ENCODE data around the gene GPR156.

Gene GPR156

GRCh38 chr3:120173056-120173675 lies 111.9 kb downstream of the GPR156 start:
- H3K9me3 ChIP-seq (ENCODE audit: insufficient read depth, low read length): no peaks in the 10 kb centered on the region
- H3K4me2 ChIP-seq (ENCODE audit: low read depth, low read length, poor library complexity, severe bottlenecking): no peak overlapping the region
- no peaks in the 10 kb centered on the region for H3K9me2 ChIP-seq (replicated peaks; ENCODE audit: insufficient read depth, low read length)
- no peak overlapping the region for H3K27ac ChIP-seq (ENCODE audit: low read depth, low read length)
- H4K20me1 ChIP-seq (ENCODE audit: low read depth, low read length): no peaks in the 10 kb centered on the region
- no peak for TF ChIP-seq CTCF (IDR thresholded peaks at IDR 0.05; ENCODE audit: insufficient read depth, low read length, poor library complexity, severe bottlenecking)
- no peak for TF ChIP-seq EZH2phosphoT487 (conservative IDR thresholded peaks at IDR 0.05; ENCODE audit: low read length)
- no peak overlapping the region for H3K4me3 ChIP-seq (ENCODE audit: insufficient read depth, low read length, poor library complexity, severe bottlenecking)
- H2AFZ ChIP-seq (ENCODE audit: low read depth, low read length, severe bottlenecking): no peak overlapping the region
- H3K79me2 ChIP-seq (ENCODE audit: insufficient read depth, low read length): no peaks in the 10 kb centered on the region
- H3K36me3 ChIP-seq (ENCODE audit: low read length): no peaks in the 10 kb centered on the region
- H3K9ac ChIP-seq (ENCODE audit: low read length): no peak overlapping the region
- no peaks in the 10 kb centered on the region for H3F3A ChIP-seq (ENCODE audit: insufficient read depth)
- no peaks in the 10 kb centered on the region for H3K27me3 ChIP-seq (ENCODE audit: low read length)

- Histone ChIP-seq H3K9me2 (replicated peaks; ENCODE audit: insufficient read depth, low read length) (no peaks in the 10 kb centered on the region), H4K20me1 (ENCODE audit: low read depth, low read length) (no peaks in the 10 kb centered on the region)
These were observed 113.0 kb downstream of the GPR156 start for GRCh38 chr3:120172070-120172469.

GRCh38 chr3:120171134-120171873 lies 113.7 kb downstream of the GPR156 start:
- no peaks in the 10 kb centered on the region for H3K79me2 ChIP-seq (ENCODE audit: insufficient read depth, low read length)
- no peak overlapping the region for H3K9ac ChIP-seq (ENCODE audit: low read length)
- H3K4me2 ChIP-seq (ENCODE audit: low read depth, low read length, poor library complexity, severe bottlenecking): no peak overlapping the region
- no peaks in the 10 kb centered on the region for H3K9me3 ChIP-seq (ENCODE audit: insufficient read depth, low read length)
- no peak for TF ChIP-seq CTCF (IDR thresholded peaks at IDR 0.05; ENCODE audit: insufficient read depth, low read length, poor library complexity, severe bottlenecking)
- TF ChIP-seq EZH2phosphoT487 (conservative IDR thresholded peaks at IDR 0.05; ENCODE audit: low read length): no peak
- no peaks in the 10 kb centered on the region for H3K9me2 ChIP-seq (replicated peaks; ENCODE audit: insufficient read depth, low read length)
- no peak overlapping the region for H2AFZ ChIP-seq (ENCODE audit: low read depth, low read length, severe bottlenecking)
- no peaks in the 10 kb centered on the region for H3K27me3 ChIP-seq (ENCODE audit: low read length)
- H3K4me3 ChIP-seq (ENCODE audit: insufficient read depth, low read length, poor library complexity, severe bottlenecking): no peak overlapping the region
- H3K36me3 ChIP-seq (ENCODE audit: low read length): no peaks in the 10 kb centered on the region
- H3F3A ChIP-seq (ENCODE audit: insufficient read depth): no peaks in the 10 kb centered on the region
- H3K27ac ChIP-seq (ENCODE audit: low read depth, low read length): no peak overlapping the region
- no peaks in the 10 kb centered on the region for H4K20me1 ChIP-seq (ENCODE audit: low read depth, low read length)

More at GRCh38 chr3:120172070-120172469, 113.0 kb downstream of the GPR156 start:
- Histone ChIP-seq H3K9me3 (ENCODE audit: insufficient read depth, low read length) (no peaks in the 10 kb centered on the region), H3K36me3 (ENCODE audit: low read length) (no peaks in the 10 kb centered on the region), H2AFZ (ENCODE audit: low read depth, low read length, severe bottlenecking) (no peak overlapping the region), H3K79me2 (ENCODE audit: insufficient read depth, low read length) (no peaks in the 10 kb centered on the region), H3K4me3 (ENCODE audit: insufficient read depth, low read length, poor library complexity, severe bottlenecking) (no peak overlapping the region), H3K27me3 (ENCODE audit: low read length) (no peaks in the 10 kb centered on the region), H3K4me2 (ENCODE audit: low read depth, low read length, poor library complexity, severe bottlenecking) (no peak overlapping the region), H3K27ac (ENCODE audit: low read depth, low read length) (no peak overlapping the region), H3K9ac (ENCODE audit: low read length) (no peak overlapping the region), H3F3A (ENCODE audit: insufficient read depth) (no peaks in the 10 kb centered on the region)
- TF ChIP-seq EZH2phosphoT487 (conservative IDR thresholded peaks at IDR 0.05; ENCODE audit: low read length): no peak
- TF ChIP-seq CTCF (IDR thresholded peaks at IDR 0.05; ENCODE audit: insufficient read depth, low read length, poor library complexity, severe bottlenecking): no peak
